ENCODE measurements around the gene MINK1. TPM values are rescaled to one million over a fixed set of nuclear protein-coding genes. Genes with fewer than 3 reads are reported as not detected.

Gene MINK1
- total and polyA plus RNA-seq, 2 donors from 2014 or later = 21.2 to 118 TPM

DNA sequence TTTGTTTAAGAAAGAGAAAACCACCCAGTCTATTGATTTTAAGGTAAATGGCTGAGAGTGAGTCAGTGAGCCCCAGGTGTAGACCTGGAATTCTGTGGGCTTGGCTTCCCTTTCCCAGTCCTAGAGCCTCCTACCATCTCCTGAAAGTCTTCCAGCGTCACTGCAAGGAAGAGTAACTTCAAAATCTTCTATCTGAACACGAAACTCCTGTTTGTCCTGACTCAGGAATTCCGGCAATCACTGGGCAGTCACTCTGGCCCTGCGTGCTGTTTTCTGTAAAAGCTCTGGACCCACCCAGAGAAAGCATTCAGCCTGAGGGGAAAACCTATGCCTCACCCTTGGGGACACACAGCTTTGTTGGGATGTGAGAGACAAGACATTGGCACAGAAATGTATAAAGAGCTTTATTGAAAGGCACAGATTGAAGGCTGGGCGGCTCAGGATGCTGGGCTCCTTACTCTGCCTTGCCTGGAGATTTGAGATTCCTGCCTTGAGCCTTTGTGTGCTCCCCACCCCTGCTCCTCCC is 15.9 kb downstream of the MINK1 start:
- peaks cover 0 to 2% (median 0%) of the 10 kb centered on the region in 3 donors for H3K36me3 ChIP-seq (ENCODE audit: control insufficient read depth in 2 of 3, insufficient read depth in 3 of 3, low read length in 3 of 3)
- DNase-seq (peak in 1 of 5 donors; percentile 48), FAIRE-seq (no peak)
- peaks cover 0 to 23% (median 21%) of the 10 kb centered on the region in 3 donors for H3K4me1 ChIP-seq (ENCODE audit: control insufficient read depth in 2 of 3, insufficient read depth in 2 of 3, low read depth in 1 of 3, low read length in 3 of 3)
- no peaks in the 10 kb centered on the region for H3K9me3 ChIP-seq (ENCODE audit: control insufficient read depth in 2 of 3, insufficient read depth in 1 of 3, low read length in 3 of 3)
- no peak overlapping the region for H3K27ac ChIP-seq (ENCODE audit: low read depth in 2 of 2, low read length in 2 of 2)
- no peaks in the 10 kb centered on the region for H3K27me3 ChIP-seq (ENCODE audit: control insufficient read depth, insufficient read depth, low read length)
- intact Hi-C loops (cut with DNase I) = no loop called here
- TF ChIP-seq, protein P1, sequence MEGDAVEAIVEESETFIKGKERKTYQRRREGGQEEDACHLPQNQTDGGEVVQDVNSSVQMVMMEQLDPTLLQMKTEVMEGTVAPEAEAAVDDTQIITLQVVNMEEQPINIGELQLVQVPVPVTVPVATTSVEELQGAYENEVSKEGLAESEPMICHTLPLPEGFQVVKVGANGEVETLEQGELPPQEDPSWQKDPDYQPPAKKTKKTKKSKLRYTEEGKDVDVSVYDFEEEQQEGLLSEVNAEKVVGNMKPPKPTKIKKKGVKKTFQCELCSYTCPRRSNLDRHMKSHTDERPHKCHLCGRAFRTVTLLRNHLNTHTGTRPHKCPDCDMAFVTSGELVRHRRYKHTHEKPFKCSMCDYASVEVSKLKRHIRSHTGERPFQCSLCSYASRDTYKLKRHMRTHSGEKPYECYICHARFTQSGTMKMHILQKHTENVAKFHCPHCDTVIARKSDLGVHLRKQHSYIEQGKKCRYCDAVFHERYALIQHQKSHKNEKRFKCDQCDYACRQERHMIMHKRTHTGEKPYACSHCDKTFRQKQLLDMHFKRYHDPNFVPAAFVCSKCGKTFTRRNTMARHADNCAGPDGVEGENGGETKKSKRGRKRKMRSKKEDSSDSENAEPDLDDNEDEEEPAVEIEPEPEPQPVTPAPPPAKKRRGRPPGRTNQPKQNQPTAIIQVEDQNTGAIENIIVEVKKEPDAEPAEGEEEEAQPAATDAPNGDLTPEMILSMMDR (IDR thresholded peaks at IDR 0.05; ENCODE audit: borderline replicate concordance, extremely low read depth, insufficient read depth) = no peak
- H3K9ac ChIP-seq (ENCODE audit: low read length in 3 of 3) = no peak overlapping the region
- H3K4me3 ChIP-seq (ENCODE audit: low read length in 3 of 3) = no peak overlapping the region

DNA sequence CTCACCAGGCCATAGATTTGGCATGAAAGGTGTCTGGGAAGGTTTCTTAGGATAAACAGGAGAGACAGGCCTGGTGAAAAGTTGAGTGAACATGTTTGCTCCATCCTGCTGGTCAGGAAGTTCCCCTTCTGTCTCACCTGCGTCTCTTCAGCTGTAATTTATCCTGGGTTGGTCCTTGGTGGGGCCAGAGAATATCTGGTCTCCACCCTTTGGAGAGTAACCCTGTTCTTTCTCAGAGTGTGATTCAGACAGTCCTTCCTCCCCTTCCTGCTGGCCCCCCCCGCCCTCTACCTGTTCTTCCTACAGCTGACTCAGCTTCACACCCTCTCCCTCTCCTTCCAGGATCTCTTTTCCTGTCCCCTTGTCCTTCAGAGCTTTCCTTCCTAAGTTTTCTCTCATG is 17.1 kb downstream of the MINK1 start:
- TF ChIP-seq, protein P1 (IDR thresholded peaks at IDR 0.05; ENCODE audit: borderline replicate concordance, extremely low read depth, insufficient read depth) = no peak
- no peak overlapping the region for H3K9ac ChIP-seq (ENCODE audit: low read length in 3 of 3)
- peaks cover 0 to 23% (median 21%) of the 10 kb centered on the region in 3 donors for H3K4me1 ChIP-seq (ENCODE audit: control insufficient read depth in 2 of 3, insufficient read depth in 2 of 3, low read depth in 1 of 3, low read length in 3 of 3)
- DNase-seq (peak in 1 of 5 donors; percentile 66), FAIRE-seq (no peak)
- peaks cover 0 to 2% (median 0%) of the 10 kb centered on the region in 3 donors for H3K36me3 ChIP-seq (ENCODE audit: control insufficient read depth in 2 of 3, insufficient read depth in 3 of 3, low read length in 3 of 3)
- no peaks in the 10 kb centered on the region for H3K27me3 ChIP-seq (ENCODE audit: control insufficient read depth, insufficient read depth, low read length)
- H3K4me3 ChIP-seq (ENCODE audit: low read length in 3 of 3) = no peak overlapping the region
- no peaks in the 10 kb centered on the region for H3K9me3 ChIP-seq (ENCODE audit: control insufficient read depth in 2 of 3, insufficient read depth in 1 of 3, low read length in 3 of 3)
- intact Hi-C loops (cut with DNase I) = no loop called here
- H3K27ac ChIP-seq (ENCODE audit: low read depth in 2 of 2, low read length in 2 of 2) = no peak overlapping the region

DNA sequence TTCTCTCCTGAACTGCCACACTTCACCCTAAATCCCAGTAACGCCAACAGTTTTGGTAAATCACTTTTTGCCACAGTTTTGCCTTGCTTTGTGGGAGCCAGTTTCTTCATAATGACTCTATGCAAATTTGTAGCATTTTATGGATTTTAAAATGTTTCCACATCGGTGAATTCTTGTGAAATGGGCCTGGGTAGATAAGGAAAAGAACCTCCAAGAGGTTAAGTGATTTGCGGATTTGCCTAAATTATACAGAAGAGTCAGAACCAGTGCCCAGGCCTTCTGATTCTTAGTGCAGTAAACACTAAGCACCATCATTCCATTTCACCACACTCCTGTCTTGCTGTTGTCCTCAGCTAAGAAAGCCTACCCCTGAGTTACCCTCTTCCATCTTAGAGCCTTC is 17.9 kb downstream of the MINK1 start:
- FAIRE-seq = no peak
- Histone ChIP-seq H3K36me3 (ENCODE audit: control insufficient read depth in 2 of 3, insufficient read depth in 3 of 3, low read length in 3 of 3) (peaks cover 0 to 2% (median 0%) of the 10 kb centered on the region in 3 donors), H3K9ac (ENCODE audit: low read length in 3 of 3) (no peak overlapping the region)

More for the DNA sequence above, 17.9 kb downstream of the MINK1 start:
- Histone ChIP-seq H3K9me3 (ENCODE audit: control insufficient read depth in 2 of 3, insufficient read depth in 1 of 3, low read length in 3 of 3) (no peaks in the 10 kb centered on the region), H3K27ac (ENCODE audit: low read depth in 2 of 2, low read length in 2 of 2) (no peak overlapping the region), H3K4me3 (ENCODE audit: low read length in 3 of 3) (no peak overlapping the region), H3K4me1 (ENCODE audit: control insufficient read depth in 2 of 3, insufficient read depth in 2 of 3, low read depth in 1 of 3, low read length in 3 of 3) (peaks cover 0 to 19% (median 18%) of the 10 kb centered on the region in 3 donors), H3K27me3 (ENCODE audit: control insufficient read depth, insufficient read depth, low read length) (no peaks in the 10 kb centered on the region)
- TF ChIP-seq, protein P1 (IDR thresholded peaks at IDR 0.05; ENCODE audit: borderline replicate concordance, extremely low read depth, insufficient read depth) = no peak
- no peak for DNase-seq
- intact Hi-C loops (cut with DNase I) = no loop called here
